NB4 (cell line): ENCODE results near the gene GRID2.

Source experiments
- POLR2A ChIP-seq: IDR thresholded peaks from 2 replicates; pipeline ENCODE4 v1.6.1; 2011; ENCODE audit warnings: mild to moderate bottlenecking; ENCODE audit not compliant: insufficient read length; ENCODE audit errors: extremely low read depth
- TF ChIP-seq, protein P1 (sequence below): IDR thresholded peaks from one replicate; pipeline ENCODE4 v1.5.1; 2012; ENCODE audit warnings: low read depth, low read length

DNA sequence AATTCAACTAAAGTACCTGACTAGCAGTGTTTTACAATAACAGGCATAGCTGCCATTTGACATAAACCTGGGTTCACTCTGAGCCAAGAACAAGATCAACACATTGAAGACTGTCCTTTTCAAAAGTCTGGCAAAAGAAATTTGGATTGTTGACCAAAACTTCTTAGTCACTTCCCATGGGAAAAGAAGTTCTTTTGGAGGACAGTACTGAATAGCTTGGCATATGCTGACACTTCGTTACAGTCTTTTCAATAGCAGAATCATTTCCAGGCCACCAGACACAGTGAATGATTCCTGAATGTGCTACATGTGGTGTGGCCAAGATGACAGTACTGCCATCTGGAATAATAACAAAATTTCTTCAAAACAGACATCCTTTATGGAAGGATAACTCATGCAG is 560.3 kb downstream of the GRID2 start:
- TF ChIP-seq, protein P1, sequence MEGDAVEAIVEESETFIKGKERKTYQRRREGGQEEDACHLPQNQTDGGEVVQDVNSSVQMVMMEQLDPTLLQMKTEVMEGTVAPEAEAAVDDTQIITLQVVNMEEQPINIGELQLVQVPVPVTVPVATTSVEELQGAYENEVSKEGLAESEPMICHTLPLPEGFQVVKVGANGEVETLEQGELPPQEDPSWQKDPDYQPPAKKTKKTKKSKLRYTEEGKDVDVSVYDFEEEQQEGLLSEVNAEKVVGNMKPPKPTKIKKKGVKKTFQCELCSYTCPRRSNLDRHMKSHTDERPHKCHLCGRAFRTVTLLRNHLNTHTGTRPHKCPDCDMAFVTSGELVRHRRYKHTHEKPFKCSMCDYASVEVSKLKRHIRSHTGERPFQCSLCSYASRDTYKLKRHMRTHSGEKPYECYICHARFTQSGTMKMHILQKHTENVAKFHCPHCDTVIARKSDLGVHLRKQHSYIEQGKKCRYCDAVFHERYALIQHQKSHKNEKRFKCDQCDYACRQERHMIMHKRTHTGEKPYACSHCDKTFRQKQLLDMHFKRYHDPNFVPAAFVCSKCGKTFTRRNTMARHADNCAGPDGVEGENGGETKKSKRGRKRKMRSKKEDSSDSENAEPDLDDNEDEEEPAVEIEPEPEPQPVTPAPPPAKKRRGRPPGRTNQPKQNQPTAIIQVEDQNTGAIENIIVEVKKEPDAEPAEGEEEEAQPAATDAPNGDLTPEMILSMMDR, result no peak
- TF ChIP-seq POLR2A, result no peak
